GM23338 (cell line): ENCODE measurements around the gene PIGN. TPM values are rescaled to one million over a fixed set of nuclear protein-coding genes. Genes with fewer than 3 reads are reported as not detected.

Source experiments
- ATAC-seq: fragments of 200-7000 bp; cut with Tn5 transposase; 3 replicates; pipeline ENCODE4 v1.9.1; 2020
- DNase-seq: peaks from one replicate; pipeline ENCODE4 v3.0.0-alpha.2; 2015; ENCODE audit warnings: low spot score
- H2AFZ ChIP-seq: fragments of 200-600 bp; sonication (generic); 2 replicates; pipeline ENCODE4 v1.8.0; 2016; ENCODE audit warnings: antibody characterized with exemption, mild to moderate bottlenecking, moderate library complexity
- H3F3A ChIP-seq: fragments of 200-600 bp; sonication (generic); replicated peaks from 2 replicates; pipeline ENCODE4 v1.8.0; 2017; ENCODE audit warnings: antibody characterized with exemption, mixed run types, low read depth
- H3K27ac ChIP-seq: fragments of 200-600 bp; sonication (generic); 2 replicates; pipeline ENCODE4 v1.6.1; 2016; ENCODE audit warnings: low read depth
- H3K27me3 ChIP-seq: fragments of 200-600 bp; sonication (generic); 2 replicates; pipeline ENCODE4 v1.8.0; 2016; ENCODE audit warnings: mild to moderate bottlenecking, mixed run types, moderate library complexity; ENCODE audit not compliant: insufficient read depth
- H3K36me3 ChIP-seq: fragments of 200-600 bp; sonication (generic); 2 replicates; pipeline ENCODE4 v1.8.0; 2016; ENCODE audit warnings: mild to moderate bottlenecking; ENCODE audit not compliant: insufficient read depth
- H3K4me1 ChIP-seq: fragments of 200-600 bp; sonication (generic); 2 replicates; pipeline ENCODE4 v1.8.0; 2016; ENCODE audit warnings: mild to moderate bottlenecking, moderate library complexity; ENCODE audit not compliant: insufficient read depth
- H3K4me2 ChIP-seq: fragments of 200-600 bp; sonication (generic); 2 replicates; pipeline ENCODE4 v1.7.1; 2017; ENCODE audit warnings: mixed run types
- H3K4me3 ChIP-seq: fragments of 200-600 bp; sonication (generic); 2 replicates; pipeline ENCODE4 v1.6.1; 2016; ENCODE audit warnings: mixed run types
- H3K79me2 ChIP-seq: fragments of 200-600 bp; sonication (generic); replicated peaks from 2 replicates; pipeline ENCODE4 v1.8.0; 2017; ENCODE audit warnings: mild to moderate bottlenecking; ENCODE audit not compliant: insufficient read depth
- H3K9me2 ChIP-seq: fragments of 200-600 bp; sonication (generic); 2 replicates; pipeline ENCODE4 v1.8.0; 2017; ENCODE audit not compliant: insufficient read depth
- H4K20me1 ChIP-seq: fragments of 200-600 bp; sonication (generic); replicated peaks from 2 replicates; pipeline ENCODE4 v1.8.0; 2017; ENCODE audit warnings: mild to moderate bottlenecking; ENCODE audit not compliant: insufficient read depth
- H3K27ac Mint-ChIP-seq: 2 replicates; pipeline ENCODE4 v1.8.0; 2020; ENCODE audit warnings: inconsistent platforms, mild to moderate bottlenecking, moderate library complexity, mixed read lengths
- H3K27me3 Mint-ChIP-seq: 3 replicates; pipeline ENCODE4 v1.8.0; 2022; ENCODE audit warnings: low read depth, mild to moderate bottlenecking, moderate library complexity, mixed read lengths, inconsistent platforms; ENCODE audit not compliant: insufficient read depth, poor library complexity
- H3K36me3 Mint-ChIP-seq: 3 replicates; pipeline ENCODE4 v1.8.0; 2021; ENCODE audit warnings: low read depth, mild to moderate bottlenecking, inconsistent platforms, moderate library complexity, mixed read lengths
- H3K4me1 Mint-ChIP-seq: 3 replicates; pipeline ENCODE4 v1.8.0; 2020; ENCODE audit warnings: mild to moderate bottlenecking, inconsistent platforms, mixed read lengths
- H3K4me3 Mint-ChIP-seq: 3 replicates; pipeline ENCODE4 v1.8.0; 2021; ENCODE audit warnings: moderate library complexity, mild to moderate bottlenecking, inconsistent platforms, mixed read lengths
- H3K9me3 Mint-ChIP-seq: 3 replicates; pipeline ENCODE4 v1.8.0; 2020; ENCODE audit warnings: moderate library complexity, mild to moderate bottlenecking, inconsistent platforms, mixed read lengths
- CREB1 ChIP-seq: fragments of 250-450 bp; sonication (Bioruptor Pico); IDR thresholded peaks from 2 replicates; pipeline ENCODE4 v1.5.0; 2020; ENCODE audit warnings: low read depth, mild to moderate bottlenecking, moderate library complexity
- ETS1 ChIP-seq: IDR thresholded peaks from 2 replicates; pipeline ENCODE4 v1.6.1; 2016; ENCODE audit warnings: antibody characterized with exemption
- EZH2 ChIP-seq: fragments of 200-600 bp; sonication (generic); IDR thresholded peaks from one replicate; pipeline ENCODE4 v1.8.0; 2017; ENCODE audit warnings: antibody characterized with exemption, mild to moderate bottlenecking, low read depth; ENCODE audit not compliant: unreplicated experiment
- EZH2phosphoT487 ChIP-seq: fragments of 200-600 bp; sonication (generic); IDR thresholded peaks from one replicate; pipeline ENCODE4 v1.8.1; 2018; ENCODE audit warnings: antibody characterized with exemption; ENCODE audit not compliant: unreplicated experiment
- JUNB ChIP-seq: IDR thresholded peaks from one replicate; pipeline ENCODE4 v1.6.1; 2016; ENCODE audit warnings: antibody characterized with exemption; ENCODE audit not compliant: unreplicated experiment
- NANOG ChIP-seq: IDR thresholded peaks from 2 replicates; pipeline ENCODE4 v1.6.1; 2016; ENCODE audit warnings: antibody characterized with exemption, borderline replicate concordance
- POLR2AphosphoS5 ChIP-seq: IDR thresholded peaks from 2 replicates; pipeline ENCODE4 v1.6.1; 2016; ENCODE audit warnings: antibody characterized with exemption, low read depth
- REST ChIP-seq: IDR thresholded peaks from one replicate; pipeline ENCODE4 v1.6.1; 2018; ENCODE audit warnings: antibody characterized with exemption; ENCODE audit not compliant: unreplicated experiment
- STAT1 ChIP-seq: IDR thresholded peaks from one replicate; pipeline ENCODE4 v1.6.1; 2016; ENCODE audit warnings: antibody characterized with exemption; ENCODE audit not compliant: unreplicated experiment
- ZNF114 ChIP-seq: fragments of 250-450 bp; sonication (Bioruptor Pico); IDR thresholded peaks from 2 replicates; pipeline ENCODE4 v1.5.0; 2020; ENCODE audit warnings: mild to moderate bottlenecking, moderate library complexity
- ZNF331 ChIP-seq: fragments of 250-450 bp; sonication (Bioruptor Pico); IDR thresholded peaks from 2 replicates; pipeline ENCODE4 v1.5.0; 2020; ENCODE audit warnings: low read depth, mild to moderate bottlenecking, moderate library complexity
- ZNF462 ChIP-seq: fragments of 250-450 bp; sonication (Bioruptor Pico); IDR thresholded peaks from 2 replicates; pipeline ENCODE4 v1.5.0; 2020; ENCODE audit warnings: mild to moderate bottlenecking, moderate library complexity
- polyA plus RNA-seq: library from polyadenylated mRNA; unstranded; fragments of >200 nt; fragmentation: Nextera tagmentation; extraction: Ambion mirVana; gene quantifications from 2 replicates; pipeline ENCODE4 v1.2.1, GENCODE V29; 2016
- total RNA-seq: library from RNA; depleted of rRNA; stranded (reverse); fragments of >200 nt; shearing (Covaris generic); gene quantifications from 2 replicates; pipeline ENCODE4 v1.2.3, GENCODE V29; 2014

The PIGN gene
- total and polyA plus RNA-seq, 2 experiments from 2014 or later = 9.4 to 33.0 TPM

DNA sequence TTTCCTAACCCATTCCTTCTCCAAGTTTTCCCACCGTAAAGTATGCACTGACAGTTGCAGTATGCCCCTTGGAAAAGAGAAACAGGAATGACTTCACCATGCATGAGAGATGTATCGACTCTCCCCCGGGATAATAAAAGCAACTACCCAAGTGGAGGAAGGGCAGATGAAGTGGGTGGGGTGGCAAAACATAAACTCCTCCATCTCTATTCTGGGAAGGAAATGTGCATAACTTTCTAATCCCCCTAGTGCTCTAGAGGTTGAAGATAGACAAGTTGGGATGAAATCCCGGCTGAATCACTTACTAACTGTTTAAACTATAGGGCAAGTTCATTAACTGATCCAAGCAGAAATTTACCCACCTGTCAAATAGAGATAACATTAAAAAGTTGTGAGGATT, 89.2 kb downstream of the PIGN start:
- Histone ChIP-seq H3K36me3 (no peaks in the 10 kb centered on the region), H3K27ac (no peak overlapping the region), H2AFZ (no peak overlapping the region), H3K27me3 (no peaks in the 10 kb centered on the region), H3K4me3 (no peak overlapping the region), H3K9me2 (no peaks in the 10 kb centered on the region), H3K4me1 (no peaks in the 10 kb centered on the region), H3K4me2 (no peak overlapping the region), H4K20me1 (no peaks in the 10 kb centered on the region), H3F3A (no peaks in the 10 kb centered on the region), H3K79me2 (no peaks in the 10 kb centered on the region)
- no peak for TF ChIP-seq JUNB
- TF ChIP-seq NANOG = no peak
- TF ChIP-seq EZH2phosphoT487 = no peak
- no peak for TF ChIP-seq ETS1
- TF ChIP-seq STAT1 = no peak
- TF ChIP-seq CREB1 (CRISPR knock-in tag) = no peak
- H3K36me3 Mint-ChIP-seq = peaks cover 25% of the 10 kb centered on the region; the same call in 2 of the 3 replicates
- H3K4me3 Mint-ChIP-seq = no peak overlapping the region
- ATAC-seq (no peak), DNase-seq (no peak)
- H3K27ac Mint-ChIP-seq = no peak overlapping the region
- no peaks in the 10 kb centered on the region for H3K4me1 Mint-ChIP-seq
- no peaks in the 10 kb centered on the region for H3K9me3 Mint-ChIP-seq
- H3K27me3 Mint-ChIP-seq = no peaks in the 10 kb centered on the region

DNA sequence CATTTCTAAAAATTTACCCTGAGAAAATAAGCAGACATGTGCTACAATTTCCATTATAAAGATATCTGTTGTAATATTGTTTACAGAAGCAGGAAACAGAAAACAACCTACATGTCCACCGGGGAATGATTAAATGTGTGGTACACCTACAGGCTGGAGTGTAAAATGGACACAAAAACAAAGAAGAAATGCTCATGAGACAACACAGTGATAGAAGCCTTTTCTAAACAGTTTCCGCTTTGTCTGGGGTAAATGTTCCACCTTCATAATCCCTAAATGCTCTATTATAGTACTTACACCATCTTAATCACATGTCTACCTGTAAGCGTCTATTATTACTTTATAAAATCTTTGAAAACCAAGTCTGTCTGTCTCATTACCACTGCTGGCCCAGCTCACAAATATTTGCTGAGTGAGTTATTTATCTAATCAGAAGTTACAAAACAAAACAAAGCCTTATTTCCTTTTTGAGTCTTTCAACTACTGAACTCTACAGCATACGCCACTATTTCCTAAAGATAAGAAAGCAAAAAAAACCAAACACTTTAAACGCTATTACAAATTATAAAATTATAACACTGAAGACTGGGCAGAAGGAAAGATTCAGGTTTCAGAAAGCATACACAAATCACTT, 95.3 kb downstream of the PIGN start:
- Histone ChIP-seq H3K4me1 (no peaks in the 10 kb centered on the region), H2AFZ (no peak overlapping the region), H3K4me2 (no peak overlapping the region), H3K4me3 (no peak overlapping the region), H3K36me3 (no peaks in the 10 kb centered on the region), H3K27ac (no peak overlapping the region), H3K27me3 (no peaks in the 10 kb centered on the region), H4K20me1 (no peaks in the 10 kb centered on the region), H3K9me2 (no peaks in the 10 kb centered on the region), H3F3A (no peaks in the 10 kb centered on the region), H3K79me2 (no peaks in the 10 kb centered on the region)
- DNase-seq = no peak
- Mint-ChIP-seq H3K36me3 (peaks cover 2% of the 10 kb centered on the region; the same call in 1 of the 3 replicates), H3K9me3 (no peaks in the 10 kb centered on the region), H3K27ac (no peak overlapping the region), H3K4me3 (no peak overlapping the region), H3K27me3 (no peaks in the 10 kb centered on the region), H3K4me1 (no peaks in the 10 kb centered on the region)
- ATAC-seq = no peak
- TF ChIP-seq EZH2 (no peak), ZNF462 (CRISPR knock-in tag) (no peak), REST (no peak), EZH2phosphoT487 (no peak), ZNF114 (no peak), JUNB (no peak), CREB1 (CRISPR knock-in tag) (no peak), POLR2AphosphoS5 (no peak), ZNF331 (CRISPR knock-in tag) (no peak)
